Measurements from ENCODE around the gene KCNH3.

The KCNH3 gene

GRCh38 chr12:49543221-49543913 lies 4.5 kb downstream of the KCNH3 start:
- TF ChIP-seq, protein P1, sequence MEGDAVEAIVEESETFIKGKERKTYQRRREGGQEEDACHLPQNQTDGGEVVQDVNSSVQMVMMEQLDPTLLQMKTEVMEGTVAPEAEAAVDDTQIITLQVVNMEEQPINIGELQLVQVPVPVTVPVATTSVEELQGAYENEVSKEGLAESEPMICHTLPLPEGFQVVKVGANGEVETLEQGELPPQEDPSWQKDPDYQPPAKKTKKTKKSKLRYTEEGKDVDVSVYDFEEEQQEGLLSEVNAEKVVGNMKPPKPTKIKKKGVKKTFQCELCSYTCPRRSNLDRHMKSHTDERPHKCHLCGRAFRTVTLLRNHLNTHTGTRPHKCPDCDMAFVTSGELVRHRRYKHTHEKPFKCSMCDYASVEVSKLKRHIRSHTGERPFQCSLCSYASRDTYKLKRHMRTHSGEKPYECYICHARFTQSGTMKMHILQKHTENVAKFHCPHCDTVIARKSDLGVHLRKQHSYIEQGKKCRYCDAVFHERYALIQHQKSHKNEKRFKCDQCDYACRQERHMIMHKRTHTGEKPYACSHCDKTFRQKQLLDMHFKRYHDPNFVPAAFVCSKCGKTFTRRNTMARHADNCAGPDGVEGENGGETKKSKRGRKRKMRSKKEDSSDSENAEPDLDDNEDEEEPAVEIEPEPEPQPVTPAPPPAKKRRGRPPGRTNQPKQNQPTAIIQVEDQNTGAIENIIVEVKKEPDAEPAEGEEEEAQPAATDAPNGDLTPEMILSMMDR (conservative IDR thresholded peaks at IDR 0.05): no peak
- no peak overlapping the region for H3K27ac ChIP-seq

DNA sequence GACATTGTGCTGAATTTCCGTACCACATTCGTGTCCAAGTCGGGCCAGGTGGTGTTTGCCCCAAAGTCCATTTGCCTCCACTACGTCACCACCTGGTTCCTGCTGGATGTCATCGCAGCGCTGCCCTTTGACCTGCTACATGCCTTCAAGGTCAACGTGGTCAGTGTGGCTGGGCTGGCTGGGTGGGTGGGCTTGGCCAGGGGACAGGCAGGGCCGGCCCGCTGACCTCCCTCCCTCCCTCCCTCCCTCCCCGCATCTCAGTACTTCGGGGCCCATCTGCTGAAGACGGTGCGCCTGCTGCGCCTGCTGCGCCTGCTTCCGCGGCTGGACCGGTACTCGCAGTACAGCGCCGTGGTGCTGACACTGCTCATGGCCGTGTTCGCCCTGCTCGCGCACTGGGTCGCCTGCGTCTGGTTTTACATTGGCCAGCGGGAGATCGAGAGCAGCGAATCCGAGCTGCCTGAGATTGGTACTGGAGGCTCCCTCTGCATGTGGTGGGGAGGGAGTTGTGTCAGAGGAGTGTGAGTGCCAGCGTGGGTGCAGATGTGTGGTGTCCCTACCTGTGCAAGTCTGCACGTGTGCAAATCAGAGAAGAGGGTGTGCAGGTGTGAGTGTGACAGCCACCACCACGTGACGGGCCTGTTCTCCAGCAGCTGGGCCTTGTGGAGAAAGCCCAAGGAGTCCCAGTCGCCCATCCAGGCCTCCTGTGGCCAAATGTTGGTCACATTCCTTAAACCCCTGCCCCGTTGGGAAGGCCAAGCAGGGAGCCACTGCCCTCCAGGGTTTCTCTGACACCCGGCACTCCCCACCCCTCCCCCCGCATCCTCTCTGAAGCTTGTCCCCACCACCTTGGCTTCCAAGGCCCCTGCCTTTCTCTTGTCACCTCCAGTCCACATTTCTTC lies 5.3 kb downstream of the KCNH3 start:
- TF ChIP-seq, protein P1 (conservative IDR thresholded peaks at IDR 0.05): no peak
- H3K27ac ChIP-seq: no peak overlapping the region

DNA sequence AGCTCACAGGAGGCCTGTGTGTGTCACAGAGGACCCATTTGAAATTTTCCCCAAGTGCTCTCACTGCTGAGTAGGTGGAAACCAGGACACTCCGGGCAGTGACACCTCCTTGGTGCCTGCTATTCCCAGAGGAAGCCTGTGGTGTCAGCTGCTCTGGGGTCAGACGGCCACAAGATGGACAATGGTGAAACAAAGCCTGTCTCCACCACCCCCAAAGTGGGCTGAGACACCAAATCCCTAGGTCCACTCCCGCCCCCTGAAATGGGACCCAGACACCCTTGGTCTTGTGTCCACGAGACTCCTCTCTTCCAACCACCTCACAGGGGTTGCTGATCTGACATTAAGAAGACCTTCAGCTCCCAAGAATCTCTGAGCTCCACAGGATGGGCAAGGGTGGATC lies 7.0 kb downstream of the KCNH3 start:
- H3K27ac ChIP-seq: no peak overlapping the region
- TF ChIP-seq, protein P1 (conservative IDR thresholded peaks at IDR 0.05): no peak

DNA sequence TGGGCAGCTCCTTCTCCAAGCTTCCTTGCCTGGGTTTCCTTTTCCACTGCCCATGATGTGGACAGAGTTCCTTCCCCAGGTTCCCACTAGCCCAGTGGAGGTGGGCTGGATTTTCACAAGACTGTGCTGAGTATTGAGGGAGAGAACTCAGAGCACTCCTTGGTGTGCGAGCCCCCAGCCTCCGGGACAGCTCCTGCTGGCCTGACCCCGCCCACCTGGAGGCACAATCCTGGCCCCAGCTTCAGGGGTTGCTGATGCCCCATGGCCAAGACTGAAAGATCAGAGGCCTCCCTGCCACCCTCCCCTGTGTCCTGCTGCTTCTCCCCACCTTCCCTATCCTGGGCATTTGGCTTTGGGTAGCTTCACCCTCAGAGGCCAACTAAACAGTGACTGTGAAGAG lies 7.7 kb downstream of the KCNH3 start:
- TF ChIP-seq, protein P1 (conservative IDR thresholded peaks at IDR 0.05): no peak
- H3K27ac ChIP-seq: no peak overlapping the region

DNA sequence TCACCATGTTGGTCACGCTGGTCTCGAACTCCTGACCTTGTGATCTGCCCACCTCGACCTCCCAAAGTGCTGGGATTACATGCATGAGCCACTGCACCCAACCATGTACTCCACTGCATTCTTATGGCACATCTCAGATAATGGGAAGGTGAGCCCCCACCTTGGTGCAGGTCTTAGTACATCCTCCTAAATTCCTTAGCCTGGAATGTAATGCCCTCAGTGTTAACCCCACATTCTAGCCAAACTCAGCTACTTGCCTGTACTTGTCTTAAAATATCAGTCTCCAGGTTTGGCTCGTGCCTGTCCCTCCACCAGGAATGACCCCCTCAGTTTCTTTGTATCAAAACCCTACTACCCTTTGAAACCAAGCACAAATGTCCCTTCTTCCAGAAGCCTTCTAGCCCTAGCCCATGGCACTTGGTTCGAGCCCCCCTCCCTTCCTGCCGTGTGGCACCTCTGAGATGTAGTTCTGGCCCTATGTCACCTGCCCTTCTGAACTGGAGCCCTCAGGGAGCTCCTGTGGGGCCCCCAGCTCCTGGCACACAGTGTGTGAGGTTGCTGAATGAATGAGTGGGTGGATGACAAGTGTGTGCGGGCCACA lies 8.4 kb downstream of the KCNH3 start:
- TF ChIP-seq, protein P1 (conservative IDR thresholded peaks at IDR 0.05): no peak
- no peak overlapping the region for H3K27ac ChIP-seq

- H3K27ac ChIP-seq: no peak overlapping the region
- TF ChIP-seq, protein P1 (conservative IDR thresholded peaks at IDR 0.05): no peak
Observed at GRCh38 chr12:49548481-49548821, 9.6 kb downstream of the KCNH3 start.
